GF-D8 (cell line): ENCODE measurements around the gene CDKL5.

Source experiments
- DNase-seq: peaks from one replicate; lab custom pipeline; 2025; lab: John Stamatoyannopoulos, UW

CDKL5 gene

DNA sequence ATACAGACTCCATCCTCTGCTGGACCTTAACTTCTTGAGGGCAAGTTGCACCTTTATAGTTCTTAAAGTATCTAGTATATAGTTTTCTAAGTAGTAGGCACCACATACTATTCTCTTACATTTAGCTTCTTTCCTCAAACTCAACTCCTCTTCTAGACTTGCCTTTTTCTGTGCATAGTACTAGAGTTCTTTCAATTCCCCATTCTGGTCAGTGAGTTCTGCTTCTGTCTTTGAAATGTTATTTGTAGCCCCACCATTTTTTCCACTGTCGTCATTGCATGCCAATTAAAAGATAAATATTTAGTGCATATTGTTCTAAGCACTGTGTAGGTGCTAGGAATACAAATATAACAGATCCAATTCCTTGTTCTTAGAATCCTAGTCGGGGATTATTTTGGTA lies 31.6 kb downstream of the CDKL5 start:
- no peak for DNase-seq

DNA sequence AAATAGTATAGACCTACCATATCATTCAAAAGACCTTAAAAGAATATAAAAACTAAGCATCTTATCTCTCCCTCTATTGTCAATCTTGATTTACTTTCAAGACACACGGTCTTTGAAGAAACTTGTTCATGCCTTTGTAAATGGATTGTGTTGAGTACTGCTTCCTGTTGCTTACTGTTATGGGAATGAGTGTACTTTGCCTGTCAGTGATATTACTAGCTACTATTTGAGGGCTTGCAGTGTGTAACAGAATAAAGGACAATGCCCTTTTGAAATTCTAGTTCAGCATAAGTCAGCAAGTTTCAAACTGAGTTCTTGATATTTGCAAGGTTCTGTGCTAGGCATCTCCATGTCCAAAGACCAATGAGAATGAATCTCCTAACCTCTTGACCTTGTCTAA lies 36.0 kb downstream of the CDKL5 start:
- no peak for DNase-seq

DNA sequence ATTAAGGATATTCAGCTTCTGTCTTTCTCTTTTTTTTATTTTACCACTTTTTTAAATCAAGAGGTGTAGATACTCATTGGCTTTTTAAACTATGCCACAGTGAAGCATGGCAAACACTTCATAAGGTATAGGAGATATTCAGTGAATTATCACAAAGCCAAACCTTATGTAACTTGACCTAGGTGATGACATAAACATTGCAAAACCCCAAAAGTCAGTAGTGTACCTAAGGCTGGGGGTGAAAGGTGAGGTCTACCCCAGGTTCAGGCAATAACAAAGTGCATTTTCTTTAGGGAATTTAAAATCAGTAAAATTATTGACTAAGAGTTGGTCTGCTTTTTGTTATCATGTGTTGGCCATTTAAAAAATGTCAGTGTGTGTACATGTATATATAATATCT lies 39.1 kb downstream of the CDKL5 start:
- DNase-seq: no peak

- DNase-seq: no peak
Observed at GRCh38 chrX:18465051-18465450, 39.6 kb downstream of the CDKL5 start.

- DNase-seq: no peak
Observed at GRCh38 chrX:18468599-18468998, 43.2 kb downstream of the CDKL5 start.

DNA sequence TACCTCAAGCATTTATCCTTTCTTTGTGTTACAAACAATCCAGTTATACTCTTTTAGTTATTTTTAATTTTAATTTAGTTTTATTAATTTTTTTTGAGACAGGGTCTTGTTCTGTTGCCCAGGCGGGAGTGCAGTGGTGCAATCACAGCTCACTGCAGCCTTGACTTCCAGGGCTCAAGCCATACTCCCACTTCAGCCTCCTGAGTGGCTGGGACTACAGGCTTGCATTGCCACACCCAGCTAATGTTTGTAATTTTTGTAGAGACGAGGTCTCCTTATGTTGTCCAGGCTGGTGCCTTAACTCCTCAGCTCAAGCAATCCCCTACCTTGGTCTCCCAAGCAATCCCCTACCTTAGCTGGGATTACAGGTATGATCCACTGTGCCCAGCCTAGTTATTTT lies 45.9 kb downstream of the CDKL5 start:
- no peak for DNase-seq

- DNase-seq: no peak
Observed at GRCh38 chrX:18490806-18491555, 65.6 kb downstream of the CDKL5 start.

GRCh38 chrX:18491587-18492340 lies 66.4 kb downstream of the CDKL5 start:
- DNase-seq: no peak

DNA sequence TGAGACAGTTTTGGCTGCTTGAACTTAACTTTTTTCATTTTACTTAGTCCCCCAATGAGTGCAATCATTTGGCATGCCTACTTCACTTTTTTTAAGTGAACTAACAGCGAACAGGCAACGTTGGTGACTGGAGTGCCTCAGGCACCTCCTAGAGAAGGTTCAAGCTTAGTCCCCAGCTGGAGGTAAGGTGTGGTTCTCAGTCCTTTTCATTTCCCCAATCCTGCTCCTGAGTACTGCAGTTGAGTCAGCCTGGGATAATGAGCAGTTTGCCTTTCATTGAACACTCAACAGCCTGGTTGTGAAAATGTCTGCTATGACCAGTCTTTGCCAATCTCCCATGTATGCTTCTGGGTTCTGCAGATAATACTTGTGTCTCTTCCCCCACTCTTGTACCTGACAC lies 109.5 kb downstream of the CDKL5 start:
- no peak for DNase-seq

GRCh38 chrX:18537068-18537467 lies 111.7 kb downstream of the CDKL5 start:
- DNase-seq: no peak

- no peak for DNase-seq
Observed at GRCh38 chrX:18537524-18537923, 112.1 kb downstream of the CDKL5 start.

- no peak for DNase-seq
Observed at GRCh38 chrX:18542131-18542530, 116.7 kb downstream of the CDKL5 start.

GRCh38 chrX:18542905-18543304 lies 117.5 kb downstream of the CDKL5 start:
- no peak for DNase-seq

DNA sequence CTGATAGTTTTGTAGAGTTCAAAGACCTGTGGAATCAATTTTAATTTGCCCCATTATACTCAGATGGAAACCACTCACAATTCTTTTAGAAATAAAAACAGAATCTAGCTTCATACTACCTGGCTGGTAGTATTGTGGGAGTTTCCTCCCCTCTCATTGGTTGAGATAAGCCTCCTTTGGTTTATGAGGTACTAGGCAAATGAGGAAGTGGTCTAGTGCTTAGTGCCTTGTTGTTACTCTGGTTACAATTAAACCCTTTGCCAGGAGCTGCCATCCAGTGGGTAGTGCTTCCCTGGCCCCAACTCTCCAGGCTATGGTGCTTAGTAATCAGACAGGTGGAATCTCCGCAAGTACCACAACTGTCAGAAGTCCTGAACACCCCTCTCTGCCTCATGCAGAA lies 118.3 kb downstream of the CDKL5 start:
- DNase-seq: no peak

DNA sequence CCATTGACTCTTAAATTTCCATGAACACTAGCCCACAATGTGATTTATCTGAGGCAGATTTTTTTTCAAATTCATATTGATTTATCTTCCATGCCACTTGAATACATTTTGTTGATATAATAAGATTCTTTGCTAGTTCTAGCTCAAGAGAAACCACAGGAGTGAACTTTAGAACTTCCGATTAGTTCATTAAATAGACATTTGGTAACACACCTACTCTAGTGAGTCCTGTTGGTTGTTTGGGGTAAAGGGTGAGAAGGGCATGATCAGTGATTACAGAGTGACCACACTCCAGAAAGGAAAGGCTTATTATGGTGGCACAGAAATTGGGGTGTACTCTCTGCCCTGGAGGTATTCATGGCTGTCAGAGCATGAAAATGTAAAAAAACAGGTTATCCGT lies 120.4 kb downstream of the CDKL5 start:
- DNase-seq: no peak

DNA sequence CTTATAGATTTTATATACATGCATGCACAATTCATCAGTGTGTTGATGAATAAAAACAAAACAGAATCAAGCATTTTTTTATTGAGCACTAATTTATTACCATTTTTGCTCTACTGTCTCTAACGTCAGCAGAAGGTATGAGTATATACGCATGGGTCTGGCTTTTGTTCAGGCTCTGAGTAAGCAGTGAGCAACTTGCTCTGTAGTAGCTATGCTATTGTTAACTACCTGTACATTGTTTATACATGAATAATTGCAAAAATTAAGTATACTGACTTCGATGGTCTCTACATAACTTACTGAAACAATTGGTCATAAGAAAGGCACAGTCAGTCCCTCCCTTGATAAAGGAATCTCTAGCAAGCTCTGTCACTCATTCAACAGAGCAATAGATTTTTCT lies 123.6 kb downstream of the CDKL5 start:
- DNase-seq: no peak

GRCh38 chrX:18549643-18550042 lies 124.2 kb downstream of the CDKL5 start:
- no peak for DNase-seq

- no peak for DNase-seq
Observed at GRCh38 chrX:18557879-18558278, 132.5 kb downstream of the CDKL5 start.

- DNase-seq: no peak
Observed at GRCh38 chrX:18558799-18559198, 133.4 kb downstream of the CDKL5 start.

DNA sequence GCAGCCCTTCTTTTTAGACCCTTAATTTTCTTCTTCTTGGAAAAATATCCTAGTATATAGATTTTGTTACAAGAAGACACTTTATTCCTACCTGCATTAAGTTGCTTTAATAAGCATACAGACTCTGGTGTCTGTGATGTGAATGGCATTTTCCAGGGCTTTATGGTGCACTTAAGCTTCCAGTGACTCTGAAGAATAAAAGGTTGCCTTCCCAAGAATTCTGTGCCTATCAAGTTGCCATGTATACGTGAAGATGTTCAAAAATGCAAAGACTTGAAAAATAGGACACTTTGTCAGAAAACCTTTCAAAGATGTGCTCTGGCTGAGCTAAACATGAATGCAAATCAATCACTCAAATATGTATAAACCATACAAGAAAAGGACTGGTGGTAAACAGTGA lies 135.6 kb downstream of the CDKL5 start:
- no peak for DNase-seq

- DNase-seq: no peak
Observed at GRCh38 chrX:18565727-18566126, 140.3 kb downstream of the CDKL5 start.

- no peak for DNase-seq
Observed at GRCh38 chrX:18566748-18567147, 141.3 kb downstream of the CDKL5 start.

GRCh38 chrX:18573556-18573955 lies 148.1 kb downstream of the CDKL5 start:
- DNase-seq: no peak

DNA sequence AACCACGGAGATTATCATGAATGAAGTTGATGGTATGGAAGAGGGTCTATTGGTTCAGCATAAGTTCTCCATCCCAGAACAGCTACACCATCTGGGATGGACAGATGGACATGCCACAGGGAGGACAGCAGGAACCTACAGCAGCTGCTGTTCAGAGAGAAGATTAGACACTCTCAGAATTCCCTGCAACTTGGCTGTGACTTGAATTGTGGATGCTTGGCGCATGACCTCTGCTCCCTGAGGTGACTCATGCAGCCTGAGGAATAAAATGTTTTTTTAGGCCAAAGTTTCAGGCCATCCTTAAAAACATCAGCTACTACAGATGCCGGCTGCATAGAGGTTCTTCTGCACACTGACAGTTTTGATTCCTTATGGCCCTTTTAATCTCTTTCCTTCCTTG lies 149.2 kb downstream of the CDKL5 start:
- no peak for DNase-seq
